Spleen (tissue), 7 donors: ENCODE measurements around the gene PLSCR4.

Experiments used
- POLR2A ChIP-seq, 3 donors: fragments of 450-650 bp; IDR thresholded peaks; one replicate each; pipeline ENCODE4 v1.5.1; 2017; ENCODE audit warnings: antibody characterized with exemption in 3 of 3, mild to moderate bottlenecking in 1 of 3
- TF ChIP-seq, protein P1 (sequence below), 11 experiments: fragments of 200-600 bp in 7 of 11; fragments of 450-650 bp in 4 of 11; sonication (generic) in 4 of 11; IDR thresholded peaks in 8 of 11; conservative IDR thresholded peaks in 3 of 11; 1 replicate in 7 of 11; 2 replicates in 4 of 11; pipeline versions ENCODE4 v1.4.0 to v1.8.0; 2016 to 2021; ENCODE audit warnings: antibody characterized with exemption in 11 of 11, inconsistent platforms in 4 of 11, mild to moderate bottlenecking in 1 of 11
- donor health status: DM: no; HTN: no; CAD: no; lungs with moderate emphysema.
- donor health status: DM: no; HTN: no; CAD: no.
- donor health status: DM: no; HTN: no; CAD: no.

DNA sequence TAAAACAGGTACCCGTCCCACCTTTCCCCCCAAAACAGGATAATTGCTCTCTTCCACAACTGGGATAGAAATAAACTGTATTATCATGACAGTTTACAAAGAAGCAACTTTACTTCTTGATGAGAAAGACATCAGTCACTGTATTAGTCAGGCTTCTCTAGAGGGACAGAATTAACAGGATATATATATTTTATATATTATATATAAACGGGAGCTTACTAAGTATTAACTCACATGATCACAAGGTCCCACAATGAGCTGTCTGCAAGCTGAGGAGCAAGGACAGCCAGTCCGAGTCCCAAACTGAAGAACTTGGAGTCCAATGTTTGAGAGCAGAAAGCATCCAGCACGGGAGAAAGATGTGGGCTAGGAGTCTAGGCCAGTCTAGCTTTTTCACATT lies 18.4 kb upstream of the PLSCR4 start:
- TF ChIP-seq POLR2A (IDR thresholded peaks at IDR 0.05) = no peak
- TF ChIP-seq, protein P1, sequence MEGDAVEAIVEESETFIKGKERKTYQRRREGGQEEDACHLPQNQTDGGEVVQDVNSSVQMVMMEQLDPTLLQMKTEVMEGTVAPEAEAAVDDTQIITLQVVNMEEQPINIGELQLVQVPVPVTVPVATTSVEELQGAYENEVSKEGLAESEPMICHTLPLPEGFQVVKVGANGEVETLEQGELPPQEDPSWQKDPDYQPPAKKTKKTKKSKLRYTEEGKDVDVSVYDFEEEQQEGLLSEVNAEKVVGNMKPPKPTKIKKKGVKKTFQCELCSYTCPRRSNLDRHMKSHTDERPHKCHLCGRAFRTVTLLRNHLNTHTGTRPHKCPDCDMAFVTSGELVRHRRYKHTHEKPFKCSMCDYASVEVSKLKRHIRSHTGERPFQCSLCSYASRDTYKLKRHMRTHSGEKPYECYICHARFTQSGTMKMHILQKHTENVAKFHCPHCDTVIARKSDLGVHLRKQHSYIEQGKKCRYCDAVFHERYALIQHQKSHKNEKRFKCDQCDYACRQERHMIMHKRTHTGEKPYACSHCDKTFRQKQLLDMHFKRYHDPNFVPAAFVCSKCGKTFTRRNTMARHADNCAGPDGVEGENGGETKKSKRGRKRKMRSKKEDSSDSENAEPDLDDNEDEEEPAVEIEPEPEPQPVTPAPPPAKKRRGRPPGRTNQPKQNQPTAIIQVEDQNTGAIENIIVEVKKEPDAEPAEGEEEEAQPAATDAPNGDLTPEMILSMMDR (IDR thresholded peaks at IDR 0.05 in 8 of 11, conservative IDR thresholded peaks at IDR 0.05 in 3 of 11) = no peak
